GM12801 (cell line): ENCODE results near the gene PCDH9.

Experiments used
- TF ChIP-seq, protein P1 (sequence below): IDR thresholded peaks from one replicate; pipeline ENCODE4 v1.5.1; 2011; ENCODE audit warnings: control low read depth; ENCODE audit not compliant: insufficient read length; ENCODE audit errors: extremely low read depth

PCDH9 gene

DNA sequence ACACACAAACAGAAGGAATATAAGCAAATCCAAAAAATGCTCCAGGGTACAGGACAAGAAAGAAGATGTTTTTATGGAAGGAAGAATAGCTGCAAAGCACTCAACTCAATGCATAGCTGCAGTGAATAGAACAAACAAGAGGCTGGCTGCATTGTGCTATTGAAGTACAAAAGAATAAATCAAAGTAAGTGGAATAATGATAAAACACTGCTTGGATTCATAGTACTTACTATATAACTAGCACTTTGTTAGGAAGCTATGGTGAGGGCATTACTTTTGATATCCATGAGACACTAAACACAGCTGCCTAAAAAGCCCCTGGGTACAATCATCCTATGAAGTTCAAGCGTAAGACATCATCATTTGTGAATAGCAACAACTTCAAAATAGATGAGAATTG lies 350.1 kb downstream of the PCDH9 start:
- TF ChIP-seq, protein P1, sequence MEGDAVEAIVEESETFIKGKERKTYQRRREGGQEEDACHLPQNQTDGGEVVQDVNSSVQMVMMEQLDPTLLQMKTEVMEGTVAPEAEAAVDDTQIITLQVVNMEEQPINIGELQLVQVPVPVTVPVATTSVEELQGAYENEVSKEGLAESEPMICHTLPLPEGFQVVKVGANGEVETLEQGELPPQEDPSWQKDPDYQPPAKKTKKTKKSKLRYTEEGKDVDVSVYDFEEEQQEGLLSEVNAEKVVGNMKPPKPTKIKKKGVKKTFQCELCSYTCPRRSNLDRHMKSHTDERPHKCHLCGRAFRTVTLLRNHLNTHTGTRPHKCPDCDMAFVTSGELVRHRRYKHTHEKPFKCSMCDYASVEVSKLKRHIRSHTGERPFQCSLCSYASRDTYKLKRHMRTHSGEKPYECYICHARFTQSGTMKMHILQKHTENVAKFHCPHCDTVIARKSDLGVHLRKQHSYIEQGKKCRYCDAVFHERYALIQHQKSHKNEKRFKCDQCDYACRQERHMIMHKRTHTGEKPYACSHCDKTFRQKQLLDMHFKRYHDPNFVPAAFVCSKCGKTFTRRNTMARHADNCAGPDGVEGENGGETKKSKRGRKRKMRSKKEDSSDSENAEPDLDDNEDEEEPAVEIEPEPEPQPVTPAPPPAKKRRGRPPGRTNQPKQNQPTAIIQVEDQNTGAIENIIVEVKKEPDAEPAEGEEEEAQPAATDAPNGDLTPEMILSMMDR: no peak

DNA sequence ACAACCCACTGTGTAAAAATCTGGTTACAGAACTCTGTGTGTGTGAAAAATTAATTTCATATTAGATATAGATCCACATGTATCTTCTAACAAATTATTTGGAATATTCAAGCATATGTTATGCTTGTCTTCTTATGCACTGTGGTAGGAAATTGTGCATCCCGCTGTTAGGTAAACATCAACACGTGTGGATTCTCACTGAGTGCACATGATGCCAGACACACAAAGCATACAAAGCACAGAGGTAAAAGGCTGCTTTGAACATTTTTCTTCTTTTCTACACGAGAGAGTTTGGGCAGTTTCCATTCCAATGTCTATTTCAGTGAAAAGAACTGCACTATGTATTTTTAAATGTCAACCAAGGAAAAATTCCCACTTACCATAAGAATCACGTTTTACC lies 354.9 kb downstream of the PCDH9 start:
- TF ChIP-seq, protein P1: no peak

- TF ChIP-seq, protein P1: no peak
Observed at GRCh38 chr13:66864627-66865026, 365.5 kb downstream of the PCDH9 start.

DNA sequence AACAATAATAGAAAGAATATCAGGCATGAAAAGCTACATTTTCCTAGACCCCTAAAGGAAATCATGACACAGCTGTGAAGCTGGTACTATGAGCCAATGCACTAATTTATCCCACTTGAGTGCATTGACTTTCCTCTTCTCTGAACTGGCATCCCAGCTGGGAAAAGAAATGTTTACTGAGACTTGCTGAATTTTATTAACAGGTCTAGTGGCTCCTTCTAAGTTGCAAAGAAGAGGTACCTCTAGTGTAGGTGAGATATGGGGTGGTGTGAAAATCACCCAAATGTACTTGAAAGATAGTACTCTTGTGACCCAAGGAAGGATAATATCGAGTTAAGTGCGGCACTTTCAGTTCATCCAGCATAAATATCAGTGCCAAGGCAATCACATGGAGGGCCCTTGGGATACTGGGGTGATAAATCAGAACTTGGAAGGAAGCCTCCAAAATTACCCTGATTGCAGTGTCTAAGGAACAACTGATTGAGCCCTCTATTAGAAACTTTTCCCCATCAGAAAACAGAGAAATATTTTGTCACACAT lies 369.2 kb downstream of the PCDH9 start:
- TF ChIP-seq, protein P1: no peak

DNA sequence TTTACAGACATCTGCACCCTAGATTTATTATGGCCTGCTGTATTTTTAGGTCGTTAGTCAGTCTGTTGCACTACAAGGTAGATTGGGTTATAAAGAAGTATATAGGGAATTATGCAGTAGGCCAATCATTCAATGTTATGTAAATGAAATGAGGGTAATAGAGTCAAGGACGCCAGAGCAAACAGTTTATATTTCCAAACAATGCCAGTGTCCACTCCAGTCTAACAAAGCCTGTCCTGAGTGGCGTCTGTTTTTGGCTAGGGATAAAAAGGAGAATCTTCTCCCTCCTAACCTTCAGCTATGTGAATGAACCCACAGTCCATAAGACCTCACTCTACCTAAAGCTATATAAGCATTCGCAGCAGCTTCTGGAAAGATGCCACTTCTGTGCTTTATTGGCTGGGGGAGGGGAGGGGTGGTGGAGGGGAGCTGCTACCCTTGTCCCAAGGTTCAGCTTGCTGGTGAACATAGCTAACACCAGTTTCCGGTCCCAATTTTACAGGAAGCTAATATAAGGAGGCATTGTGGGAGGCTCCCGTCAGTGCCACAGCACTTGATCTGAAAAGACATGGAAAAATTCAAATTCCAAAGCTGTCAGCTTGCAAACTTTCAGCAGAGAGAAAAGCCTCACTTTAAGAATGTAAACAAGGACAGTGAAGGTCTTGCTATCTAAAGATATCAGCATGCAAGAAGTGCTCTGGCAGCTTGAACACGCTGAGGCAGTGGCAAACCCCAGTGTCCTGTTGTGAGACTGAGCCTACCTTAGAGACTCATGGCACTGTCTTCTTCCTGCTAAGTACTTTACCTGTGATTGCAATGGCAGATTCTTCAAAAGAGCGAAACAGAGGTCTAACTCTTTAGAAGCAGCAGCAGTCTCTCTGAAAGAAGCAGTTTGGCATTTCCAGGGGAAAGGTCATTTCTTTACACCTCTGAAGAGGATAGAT lies 369.9 kb downstream of the PCDH9 start:
- TF ChIP-seq, protein P1: no peak

DNA sequence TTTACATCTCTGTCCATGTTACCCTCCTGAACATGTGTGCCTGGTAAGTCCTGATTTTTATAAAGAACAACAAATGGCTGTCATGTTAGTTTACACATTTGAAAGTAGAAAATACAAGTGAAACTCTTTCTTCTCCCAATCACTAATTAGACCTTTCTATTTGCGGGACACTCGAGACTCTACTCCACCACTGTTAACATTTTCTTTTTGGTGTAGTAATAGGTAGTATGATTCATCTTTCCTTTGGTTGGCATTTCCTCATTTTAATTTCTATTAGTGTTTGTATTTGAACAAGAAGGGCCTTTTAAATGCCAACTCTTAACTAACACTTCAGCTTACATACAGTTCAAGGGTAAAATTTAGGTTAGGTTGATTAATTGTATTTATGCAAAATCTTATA lies 371.1 kb downstream of the PCDH9 start:
- TF ChIP-seq, protein P1: no peak

DNA sequence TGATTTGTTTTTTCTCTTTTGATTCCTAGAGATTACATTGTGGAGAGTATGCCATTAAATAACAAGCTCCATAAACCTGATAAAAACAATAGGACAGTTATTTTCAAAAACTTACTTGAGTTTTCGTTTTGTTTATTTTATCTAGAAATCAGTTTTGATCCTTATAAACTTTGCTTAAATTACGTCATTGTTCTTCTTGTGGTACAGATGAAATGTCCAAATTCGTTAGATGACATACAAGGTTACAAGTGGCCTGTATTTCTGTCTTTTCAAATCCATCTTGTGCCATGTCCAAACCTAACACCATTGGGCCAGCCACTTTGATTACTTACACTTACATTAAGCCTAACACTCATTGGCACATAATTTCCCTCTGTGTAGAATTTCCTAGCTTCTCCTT lies 372.0 kb downstream of the PCDH9 start:
- TF ChIP-seq, protein P1: no peak
